ENCODE results near the gene IQCC.
A peak's percentile ranks its signal among the peaks of the same experiment; 100 is the strongest.

IQCC gene

GRCh38 chr1:32224285-32224684 is 18.8 kb downstream of the IQCC start:
- DNase-seq (no peak), ATAC-seq (replicated peaks) (no peak)
- Mint-ChIP-seq H3K27me3 (no peaks in the 10 kb centered on the region), H3K27ac (peak overlapping the region; percentile 75), H3K9me3 (no peaks in the 10 kb centered on the region), H3K4me1 (peaks cover 22 to 37% of the 10 kb centered on the region in 2 donors), H3K36me3 (peaks cover 25 to 45% of the 10 kb centered on the region in 2 donors), H3K4me3 (peak overlapping the region in 1 of 2 donors; percentile 44)

- H3K27ac Mint-ChIP-seq, result no peak overlapping the region
- peaks cover 38 to 45% of the 10 kb centered on the region in 2 donors for H3K36me3 Mint-ChIP-seq
- no peak for ATAC-seq (replicated peaks)
Measured at GRCh38 chr1:32228771-32229170, 23.3 kb downstream of the IQCC start.

GRCh38 chr1:32231843-32232432 is 26.5 kb downstream of the IQCC start:
- H3K4me1 Mint-ChIP-seq, result peaks cover 1 to 5% of the 10 kb centered on the region in 2 donors
- ATAC-seq (replicated peaks) (peak in 1 of 2 donors; percentile 10), DNase-seq (no peak)
- H3K27me3 Mint-ChIP-seq, result no peaks in the 10 kb centered on the region
- H3K9me3 Mint-ChIP-seq, result no peaks in the 10 kb centered on the region
- no peak overlapping the region for H3K4me3 Mint-ChIP-seq
- peak overlapping the region; percentile 47 for H3K27ac Mint-ChIP-seq
- peaks cover 32 to 41% of the 10 kb centered on the region in 2 donors for H3K36me3 Mint-ChIP-seq

More at GRCh38 chr1:32228771-32229170, 23.3 kb downstream of the IQCC start:
- Mint-ChIP-seq H3K9me3 (no peaks in the 10 kb centered on the region), H3K4me3 (no peak overlapping the region), H3K27me3 (no peaks in the 10 kb centered on the region), H3K4me1 (peaks cover 6 to 7% of the 10 kb centered on the region in 2 donors)
- no peak for DNase-seq

GRCh38 chr1:32232558-32233304 is 27.3 kb downstream of the IQCC start:
- no peaks in the 10 kb centered on the region for H3K9me3 Mint-ChIP-seq
- no peaks in the 10 kb centered on the region for H3K27me3 Mint-ChIP-seq
- no peak for DNase-seq
- H3K4me1 Mint-ChIP-seq, result peaks cover 1 to 5% of the 10 kb centered on the region in 2 donors
- H3K27ac Mint-ChIP-seq, result no peak overlapping the region
- H3K36me3 Mint-ChIP-seq, result peaks cover 27 to 36% of the 10 kb centered on the region in 2 donors
- ATAC-seq (replicated peaks), result no peak
- no peak overlapping the region for H3K4me3 Mint-ChIP-seq

GRCh38 chr1:32234792-32235191 is 29.3 kb downstream of the IQCC start:
- H3K27me3 Mint-ChIP-seq, result no peaks in the 10 kb centered on the region
- H3K4me1 Mint-ChIP-seq, result peaks cover 1 to 11% of the 10 kb centered on the region in 2 donors
- peaks cover 17 to 22% of the 10 kb centered on the region in 2 donors for H3K36me3 Mint-ChIP-seq
- H3K9me3 Mint-ChIP-seq, result no peaks in the 10 kb centered on the region
- H3K27ac Mint-ChIP-seq, result peak overlapping the region; percentile 65
- ATAC-seq (replicated peaks) (no peak), DNase-seq (no peak)
- H3K4me3 Mint-ChIP-seq, result no peak overlapping the region

- Mint-ChIP-seq H3K36me3 (peaks cover 5 to 6% of the 10 kb centered on the region in 2 donors), H3K27ac (no peak overlapping the region), H3K4me1 (peaks cover 13 to 41% of the 10 kb centered on the region in 2 donors), H3K27me3 (no peaks in the 10 kb centered on the region), H3K4me3 (peak overlapping the region; percentile 17 to 91), H3K9me3 (no peaks in the 10 kb centered on the region)
- no peak for ATAC-seq (replicated peaks)
- DNase-seq, result no peak
Measured at GRCh38 chr1:32239337-32239736, 33.9 kb downstream of the IQCC start.

- ATAC-seq (replicated peaks), result no peak
- Mint-ChIP-seq H3K27ac (no peak overlapping the region), H3K36me3 (peaks cover 3 to 5% of the 10 kb centered on the region in 2 donors), H3K9me3 (no peaks in the 10 kb centered on the region), H3K4me1 (peaks cover 12 to 39% of the 10 kb centered on the region in 2 donors), H3K27me3 (no peaks in the 10 kb centered on the region), H3K4me3 (peak overlapping the region; percentile 84 to 91)
- DNase-seq, result no peak
Measured at GRCh38 chr1:32239790-32240139, 34.3 kb downstream of the IQCC start.

GRCh38 chr1:32240140-32240951 is 34.9 kb downstream of the IQCC start:
- Mint-ChIP-seq H3K4me3 (peak overlapping the region; percentile 84 to 91), H3K4me1 (peaks cover 12 to 39% of the 10 kb centered on the region in 2 donors), H3K36me3 (no peaks in the 10 kb centered on the region), H3K27ac (peak overlapping the region; percentile 81), H3K9me3 (no peaks in the 10 kb centered on the region), H3K27me3 (no peaks in the 10 kb centered on the region)
- ATAC-seq (replicated peaks), result peak; percentile 50 to 67
- no peak for DNase-seq

GRCh38 chr1:32241001-32241763 is 35.7 kb downstream of the IQCC start:
- ATAC-seq (replicated peaks) (peak; percentile 72 to 76), DNase-seq (no peak)
- no peaks in the 10 kb centered on the region for H3K27me3 Mint-ChIP-seq
- peak overlapping the region; percentile 81 for H3K27ac Mint-ChIP-seq
- no peaks in the 10 kb centered on the region for H3K36me3 Mint-ChIP-seq
- no peaks in the 10 kb centered on the region for H3K9me3 Mint-ChIP-seq
- peak overlapping the region; percentile 84 to 91 for H3K4me3 Mint-ChIP-seq
- peaks cover 12 to 41% of the 10 kb centered on the region in 2 donors for H3K4me1 Mint-ChIP-seq

GRCh38 chr1:32242341-32242851 is 36.9 kb downstream of the IQCC start:
- Mint-ChIP-seq H3K27ac (no peak overlapping the region), H3K36me3 (no peaks in the 10 kb centered on the region), H3K27me3 (no peaks in the 10 kb centered on the region), H3K4me3 (no peak overlapping the region), H3K9me3 (no peaks in the 10 kb centered on the region), H3K4me1 (peaks cover 24 to 53% of the 10 kb centered on the region in 2 donors)
- ATAC-seq (replicated peaks) (peak; percentile 13 to 34), DNase-seq (no peak)

- no peaks in the 10 kb centered on the region for H3K27me3 Mint-ChIP-seq
- no peak for ATAC-seq (replicated peaks)
- H3K4me3 Mint-ChIP-seq, result peak within 1 kb of the TSS; percentile 26 to 55
- H3K4me1 Mint-ChIP-seq, result peaks cover 50 to 71% of the 10 kb centered on the region in 2 donors
- DNase-seq, result no peak
- peaks cover 0 to 4% of the 10 kb centered on the region in 2 donors for H3K36me3 Mint-ChIP-seq
- peak within 1 kb of the TSS; percentile 67 for H3K27ac Mint-ChIP-seq
- no peaks in the 10 kb centered on the region for H3K9me3 Mint-ChIP-seq
Measured at GRCh38 chr1:32246888-32247273, 41.4 kb downstream of the IQCC start, which contains the start of gene FAM167B. FAM167B (plus strand) TSS chr1:32247222; CDS start chr1:32247422, 200 bp downstream.

- Mint-ChIP-seq H3K9me3 (no peaks in the 10 kb centered on the region), H3K36me3 (peaks cover 0 to 5% of the 10 kb centered on the region in 2 donors), H3K4me1 (peaks cover 50 to 71% of the 10 kb centered on the region in 2 donors), H3K4me3 (no peak overlapping the region), H3K27ac (no peak overlapping the region), H3K27me3 (no peaks in the 10 kb centered on the region)
- ATAC-seq (replicated peaks) (no peak), DNase-seq (no peak)
Measured at GRCh38 chr1:32247452-32247851, 42.0 kb downstream of the IQCC start.

- ATAC-seq (replicated peaks), result peak; percentile 7 to 12
- Mint-ChIP-seq H3K36me3 (peaks cover 0 to 5% of the 10 kb centered on the region in 2 donors), H3K4me3 (peak overlapping the region; percentile 26 to 55), H3K27ac (peak overlapping the region; percentile 98), H3K4me1 (peaks cover 54 to 72% of the 10 kb centered on the region in 2 donors), H3K9me3 (no peaks in the 10 kb centered on the region), H3K27me3 (no peaks in the 10 kb centered on the region)
- peak; percentile 60 for DNase-seq
Measured at GRCh38 chr1:32247983-32248889, 42.8 kb downstream of the IQCC start.

Data from stimulated activated naive B cell treated with anti-CD40 and anti-IgM and Interleukin-4, amounts not matched to agents 10 μg/mL and 1 μg/mL and 100 μg/mL, for 72 hours (primary cell).